Neural cell (in vitro differentiated cells): ENCODE results near the gene RILP. TPM values are rescaled to one million over a fixed set of nuclear protein-coding genes. Genes with fewer than 3 reads are reported as not detected.

ENCODE experiments used
- H2AFZ ChIP-seq: fragments of 200-600, 300-800 bp; sonication (generic), shearing (Covaris generic); 2 replicates; pipeline ENCODE4 v1.6.0; 2014; ENCODE audit warnings: low read depth, mild to moderate bottlenecking, antibody characterized with exemption, low read length, moderate library complexity
- H3F3A ChIP-seq: fragments of 200-600 bp; shearing (Covaris generic); 2 replicates; pipeline ENCODE4 v1.6.1; 2016; ENCODE audit warnings: mild to moderate bottlenecking, moderate library complexity, mixed read lengths, antibody characterized with exemption, low read length; ENCODE audit not compliant: insufficient read depth, poor library complexity, severe bottlenecking
- H3K27ac ChIP-seq: fragments of 200-600, 300-800 bp; sonication (generic), shearing (Covaris generic); 2 replicates; pipeline ENCODE4 v1.5.1; 2014; ENCODE audit warnings: mild to moderate bottlenecking, low read length, moderate library complexity
- H3K27me3 ChIP-seq: fragments of 300-800, 200-600 bp; sonication (generic), shearing (Covaris generic); 2 replicates; pipeline ENCODE4 v1.6.0; 2014; ENCODE audit warnings: mild to moderate bottlenecking, low read depth, low read length, moderate library complexity; ENCODE audit not compliant: insufficient read depth
- H3K36me3 ChIP-seq: fragments of 300-800, 200-600 bp; sonication (generic), shearing (Covaris generic); 2 replicates; pipeline ENCODE4 v1.5.1; 2014; ENCODE audit warnings: mild to moderate bottlenecking, antibody characterized with exemption, low read length, moderate library complexity; ENCODE audit not compliant: insufficient read depth
- H3K4me2 ChIP-seq: fragments of 300-800, 200-600 bp; sonication (generic), shearing (Covaris generic); 2 replicates; pipeline ENCODE4 v1.6.0; 2014; ENCODE audit warnings: mild to moderate bottlenecking, low read length
- H3K4me3 ChIP-seq: fragments of 300-800, 200-600 bp; sonication (generic), shearing (Covaris generic); 2 replicates; pipeline ENCODE4 v1.5.1; 2014; ENCODE audit warnings: mild to moderate bottlenecking, low read length, moderate library complexity
- H3K79me2 ChIP-seq: fragments of 200-600 bp; shearing (Covaris generic); replicated peaks from 2 replicates; pipeline ENCODE4 v1.6.0; 2014; ENCODE audit warnings: mild to moderate bottlenecking, low read length, moderate library complexity; ENCODE audit not compliant: insufficient read depth
- H3K9ac ChIP-seq: fragments of 300-800, 200-600 bp; sonication (generic), shearing (Covaris generic); 2 replicates; pipeline ENCODE4 v1.6.1; 2016; ENCODE audit warnings: mild to moderate bottlenecking, low read length, mixed read lengths
- H3K9me2 ChIP-seq: fragments of 200-600 bp; shearing (Covaris generic); 2 replicates; pipeline ENCODE4 v1.6.1; 2016; ENCODE audit warnings: mild to moderate bottlenecking, low read length, mixed read lengths; ENCODE audit not compliant: insufficient read depth
- H3K9me3 ChIP-seq: fragments of 200-600, 300-800 bp; sonication (generic), shearing (Covaris generic); 2 replicates; pipeline ENCODE4 v1.6.1; 2016; ENCODE audit warnings: mild to moderate bottlenecking, mixed run types, low read length, moderate library complexity, mixed read lengths
- H4K20me1 ChIP-seq: fragments of 200-600 bp; shearing (Covaris generic); 2 replicates; pipeline ENCODE4 v1.6.1; 2016; ENCODE audit warnings: mild to moderate bottlenecking, mixed run types; ENCODE audit not compliant: insufficient read depth
- EP300 ChIP-seq: fragments of 450-650 bp; conservative IDR thresholded peaks from 2 replicates; pipeline ENCODE4 v1.6.1; 2014; ENCODE audit warnings: antibody characterized with exemption, mild to moderate bottlenecking, moderate library complexity; ENCODE audit not compliant: poor library complexity, severe bottlenecking
- EZH2 ChIP-seq: fragments of 200-600, 300-800 bp; shearing (Covaris generic), sonication (generic); IDR thresholded peaks from 2 replicates; pipeline ENCODE4 v1.6.1; 2014; ENCODE audit warnings: antibody characterized with exemption, low read length, borderline replicate concordance, mild to moderate bottlenecking; ENCODE audit not compliant: insufficient read depth, poor library complexity, severe bottlenecking
- MXI1 ChIP-seq: fragments of 450-650 bp; conservative IDR thresholded peaks from 2 replicates; pipeline ENCODE4 v1.6.1; 2014; ENCODE audit warnings: antibody characterized with exemption, mild to moderate bottlenecking; ENCODE audit not compliant: poor library complexity, severe bottlenecking
- POLR2AphosphoS5 ChIP-seq: IDR thresholded peaks from 2 replicates; pipeline ENCODE4 v1.6.1; 2012
- RAD21 ChIP-seq: fragments of 450-650 bp; conservative IDR thresholded peaks from 2 replicates; pipeline ENCODE4 v1.6.1; 2014; ENCODE audit warnings: antibody characterized with exemption, mild to moderate bottlenecking, moderate library complexity
- SMC3 ChIP-seq: fragments of 450-650 bp; conservative IDR thresholded peaks from 2 replicates; pipeline ENCODE4 v1.6.1; 2014; ENCODE audit warnings: antibody characterized with exemption, mild to moderate bottlenecking, moderate library complexity; ENCODE audit not compliant: poor library complexity
- TAF1 ChIP-seq: IDR thresholded peaks from 2 replicates; pipeline ENCODE4 v1.6.1; 2012; ENCODE audit warnings: low read depth
- polyA plus RNA-seq: library from polyadenylated mRNA; depleted of rRNA; stranded (reverse); fragments of >200 nt; gene quantifications from 2 replicates; pipeline ENCODE4 v1.2.3, GENCODE V29; 2014
- TF ChIP-seq, protein P1 (sequence below): IDR thresholded peaks from 2 replicates; pipeline ENCODE4 v1.6.1; 2012; ENCODE audit warnings: borderline replicate concordance
- TF ChIP-seq, protein P2 (sequence below): fragments of 450-650 bp; IDR thresholded peaks from 2 replicates; pipeline ENCODE4 v1.5.1; 2014; ENCODE audit warnings: antibody characterized with exemption, mild to moderate bottlenecking, moderate library complexity; ENCODE audit not compliant: poor library complexity, severe bottlenecking

RILP gene
- polyA plus RNA-seq, 1 donor from 2014 or later = 7.5 TPM

GRCh38 chr17:1634841-1635650, 14.6 kb downstream of the RILP start:
- Histone ChIP-seq H3K9ac (no peak overlapping the region), H3K27ac (no peak overlapping the region), H3K79me2 (no peaks in the 10 kb centered on the region), H4K20me1 (no peaks in the 10 kb centered on the region), H3K27me3 (no peaks in the 10 kb centered on the region), H3K36me3 (no peaks in the 10 kb centered on the region), H3K4me2 (no peak overlapping the region), H2AFZ (no peak overlapping the region), H3K9me3 (no peaks in the 10 kb centered on the region), H3K4me3 (no peak overlapping the region), H3K9me2 (no peaks in the 10 kb centered on the region), H3F3A (no peaks in the 10 kb centered on the region)
- TF ChIP-seq, protein P1, sequence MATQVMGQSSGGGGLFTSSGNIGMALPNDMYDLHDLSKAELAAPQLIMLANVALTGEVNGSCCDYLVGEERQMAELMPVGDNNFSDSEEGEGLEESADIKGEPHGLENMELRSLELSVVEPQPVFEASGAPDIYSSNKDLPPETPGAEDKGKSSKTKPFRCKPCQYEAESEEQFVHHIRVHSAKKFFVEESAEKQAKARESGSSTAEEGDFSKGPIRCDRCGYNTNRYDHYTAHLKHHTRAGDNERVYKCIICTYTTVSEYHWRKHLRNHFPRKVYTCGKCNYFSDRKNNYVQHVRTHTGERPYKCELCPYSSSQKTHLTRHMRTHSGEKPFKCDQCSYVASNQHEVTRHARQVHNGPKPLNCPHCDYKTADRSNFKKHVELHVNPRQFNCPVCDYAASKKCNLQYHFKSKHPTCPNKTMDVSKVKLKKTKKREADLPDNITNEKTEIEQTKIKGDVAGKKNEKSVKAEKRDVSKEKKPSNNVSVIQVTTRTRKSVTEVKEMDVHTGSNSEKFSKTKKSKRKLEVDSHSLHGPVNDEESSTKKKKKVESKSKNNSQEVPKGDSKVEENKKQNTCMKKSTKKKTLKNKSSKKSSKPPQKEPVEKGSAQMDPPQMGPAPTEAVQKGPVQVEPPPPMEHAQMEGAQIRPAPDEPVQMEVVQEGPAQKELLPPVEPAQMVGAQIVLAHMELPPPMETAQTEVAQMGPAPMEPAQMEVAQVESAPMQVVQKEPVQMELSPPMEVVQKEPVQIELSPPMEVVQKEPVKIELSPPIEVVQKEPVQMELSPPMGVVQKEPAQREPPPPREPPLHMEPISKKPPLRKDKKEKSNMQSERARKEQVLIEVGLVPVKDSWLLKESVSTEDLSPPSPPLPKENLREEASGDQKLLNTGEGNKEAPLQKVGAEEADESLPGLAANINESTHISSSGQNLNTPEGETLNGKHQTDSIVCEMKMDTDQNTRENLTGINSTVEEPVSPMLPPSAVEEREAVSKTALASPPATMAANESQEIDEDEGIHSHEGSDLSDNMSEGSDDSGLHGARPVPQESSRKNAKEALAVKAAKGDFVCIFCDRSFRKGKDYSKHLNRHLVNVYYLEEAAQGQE = no peak
- TF ChIP-seq TAF1 = no peak
- no peak for TF ChIP-seq POLR2AphosphoS5
- no peak for TF ChIP-seq SMC3
- TF ChIP-seq MXI1 = no peak
- no peak for TF ChIP-seq RAD21
- TF ChIP-seq EZH2 = no peak
- TF ChIP-seq, protein P2, sequence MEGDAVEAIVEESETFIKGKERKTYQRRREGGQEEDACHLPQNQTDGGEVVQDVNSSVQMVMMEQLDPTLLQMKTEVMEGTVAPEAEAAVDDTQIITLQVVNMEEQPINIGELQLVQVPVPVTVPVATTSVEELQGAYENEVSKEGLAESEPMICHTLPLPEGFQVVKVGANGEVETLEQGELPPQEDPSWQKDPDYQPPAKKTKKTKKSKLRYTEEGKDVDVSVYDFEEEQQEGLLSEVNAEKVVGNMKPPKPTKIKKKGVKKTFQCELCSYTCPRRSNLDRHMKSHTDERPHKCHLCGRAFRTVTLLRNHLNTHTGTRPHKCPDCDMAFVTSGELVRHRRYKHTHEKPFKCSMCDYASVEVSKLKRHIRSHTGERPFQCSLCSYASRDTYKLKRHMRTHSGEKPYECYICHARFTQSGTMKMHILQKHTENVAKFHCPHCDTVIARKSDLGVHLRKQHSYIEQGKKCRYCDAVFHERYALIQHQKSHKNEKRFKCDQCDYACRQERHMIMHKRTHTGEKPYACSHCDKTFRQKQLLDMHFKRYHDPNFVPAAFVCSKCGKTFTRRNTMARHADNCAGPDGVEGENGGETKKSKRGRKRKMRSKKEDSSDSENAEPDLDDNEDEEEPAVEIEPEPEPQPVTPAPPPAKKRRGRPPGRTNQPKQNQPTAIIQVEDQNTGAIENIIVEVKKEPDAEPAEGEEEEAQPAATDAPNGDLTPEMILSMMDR = no peak
- no peak for TF ChIP-seq EP300

GRCh38 chr17:1630662-1631061, 19.0 kb downstream of the RILP start:
- H3K36me3 ChIP-seq = peaks cover 2% of the 10 kb centered on the region
- no peak overlapping the region for H2AFZ ChIP-seq
- no peak overlapping the region for H3K27ac ChIP-seq
- H4K20me1 ChIP-seq = no peaks in the 10 kb centered on the region
- no peaks in the 10 kb centered on the region for H3K9me3 ChIP-seq
- TF ChIP-seq, protein P2 = no peak
- TF ChIP-seq TAF1 (no peak), EZH2 (no peak), RAD21 (no peak), MXI1 (no peak), EP300 (no peak), POLR2AphosphoS5 (no peak), SMC3 (no peak)
- TF ChIP-seq, protein P1 = no peak
- H3K4me2 ChIP-seq = no peak overlapping the region
- H3K4me3 ChIP-seq = no peak overlapping the region
- H3F3A ChIP-seq = no peaks in the 10 kb centered on the region
- peaks cover 25% of the 10 kb centered on the region for H3K79me2 ChIP-seq
- no peaks in the 10 kb centered on the region for H3K9me2 ChIP-seq
- no peaks in the 10 kb centered on the region for H3K27me3 ChIP-seq
- no peak overlapping the region for H3K9ac ChIP-seq
